HepG2 (cell line): ENCODE measurements around the gene XPNPEP1.

Source experiments
- CTCF ChIP-seq: sonication (generic); formaldehyde crosslinking; IDR thresholded peaks from 2 replicates; pipeline ENCODE4 v1.5.0; 2020; ENCODE audit warnings: mild to moderate bottlenecking, missing genetic modification reagents, moderate library complexity
- RFX3 ChIP-seq: IDR thresholded peaks from 2 replicates; pipeline ENCODE4 v1.6.1; 2016; ENCODE audit warnings: missing biosample characterization, missing genetic modification reagents
- RXRA ChIP-seq: sonication (generic); formaldehyde crosslinking; IDR thresholded peaks from 2 replicates; pipeline ENCODE4 v1.5.1; 2020; ENCODE audit warnings: missing genetic modification reagents
- SMARCE1 ChIP-seq: fragments of 450-650 bp; IDR thresholded peaks from 2 replicates; pipeline ENCODE4 v1.6.1; 2017; ENCODE audit warnings: borderline replicate concordance

GRCh38 chr10:109967739-109968088 is 44.4 kb upstream of the XPNPEP1 start:
- TF ChIP-seq RFX3 (CRISPR knock-in tag) (no peak), RXRA (CRISPR knock-in tag) (no peak), CTCF (CRISPR knock-in tag) (no peak), SMARCE1 (no peak)
